Measurements from ENCODE around the gene OR4N2. TPM values are rescaled to one million over a fixed set of nuclear protein-coding genes. Genes with fewer than 3 reads are reported as not detected.
"Not testable (repeated sequence)": the region's sequence is repeated elsewhere in the genome, so short reads cannot be mapped to it uniquely, and the experiment has no call there.

The OR4N2 gene
- total and polyA plus RNA-seq, 11 donors = 0.09 TPM; not detected in 10

- Histone ChIP-seq H3K4me1 (no peaks in the 10 kb centered on the region), H3K4me3 (no peak overlapping the region), H3K27me3 (no peaks in the 10 kb centered on the region), H3K9me3 (peaks cover 0 to 45% (median 9%) of the 10 kb centered on the region in 12 donors), H3K27ac (no peak overlapping the region), H3K36me3 (no peaks in the 10 kb centered on the region)
- intact Hi-C loops (cut with DNase I) = no loop called here
- no peak for ATAC-seq
- TF ChIP-seq POLR2A (IDR thresholded peaks at IDR 0.05) (no peak), CTCF (IDR thresholded peaks at IDR 0.05) (no peak)
- no peak for DNase-seq
Observed at GRCh38 chr14:19838433-19838832, 34.9 kb downstream of the OR4N2 start.

- Histone ChIP-seq H3K4me3 (no peak overlapping the region), H3K27me3 (no peaks in the 10 kb centered on the region), H3K36me3 (no peaks in the 10 kb centered on the region), H3K9me3 (peaks cover 0 to 20% (median 0%) of the 10 kb centered on the region in 12 donors), H3K4me1 (no peaks in the 10 kb centered on the region), H3K27ac (no peak overlapping the region)
- no peak for DNase-seq
- TF ChIP-seq POLR2A (IDR thresholded peaks at IDR 0.05) (no peak), CTCF (IDR thresholded peaks at IDR 0.05) (no peak)
- intact Hi-C loops (cut with DNase I) = no loop called here
- no peak for ATAC-seq
Observed at GRCh38 chr14:19851365-19851764, 47.8 kb downstream of the OR4N2 start.

GRCh38 chr14:19866061-19866669 lies 62.6 kb downstream of the OR4N2 start:
- H3K4me1 ChIP-seq; intact Hi-C loops (cut with DNase I): not testable (repeated sequence)

GRCh38 chr14:19873178-19873577 lies 69.6 kb downstream of the OR4N2 start:
- no peaks in the 10 kb centered on the region for H3K36me3 ChIP-seq
- no peak overlapping the region for H3K4me3 ChIP-seq
- TF ChIP-seq CTCF (IDR thresholded peaks at IDR 0.05) (no peak), POLR2A (IDR thresholded peaks at IDR 0.05) (no peak)
- DNase-seq (no peak), ATAC-seq (no peak)
- H3K27ac ChIP-seq = no peak overlapping the region
- H3K27me3 ChIP-seq = no peaks in the 10 kb centered on the region
- H3K9me3 ChIP-seq = peaks cover 0 to 7% (median 0%) of the 10 kb centered on the region in 12 donors
- WGBS, 4 donors = 18 to 29% (median 22%) methylated on average over 6 of the region's 6 CpGs
- intact Hi-C loops (cut with DNase I) = no loop called here
- H3K4me1 ChIP-seq = no peaks in the 10 kb centered on the region

More at GRCh38 chr14:19866061-19866669, 62.6 kb downstream of the OR4N2 start:
- not testable (repeated sequence) for H3K9me3 ChIP-seq, H3K4me3 ChIP-seq, H3K27me3 ChIP-seq, H3K27ac ChIP-seq, H3K36me3 ChIP-seq, ATAC-seq
- WGBS, 4 donors = 88 to 93% (median 91%) methylated on average over 35 to 39 of the region's 39 CpGs
- peak in 2 of 5 donors; percentile 17 to 59 for DNase-seq

GRCh38 chr14:19874842-19875241 lies 71.3 kb downstream of the OR4N2 start, which contains the start of gene OR4K2:
Gene OR4K2, plus strand, starts transcription at chr14:19875142. Its CDS starts 1,126 bp downstream, at chr14:19876268.
- H3K9me3 ChIP-seq = peaks cover 0 to 13% (median 0%) of the 10 kb centered on the region in 12 donors
- no peaks in the 10 kb centered on the region for H3K36me3 ChIP-seq
- DNase-seq (no peak), ATAC-seq (no peak)
- TF ChIP-seq POLR2A (IDR thresholded peaks at IDR 0.05) = no peak
- no peak for TF ChIP-seq CTCF (IDR thresholded peaks at IDR 0.05)
- no peak within 1 kb of the TSS for H3K4me3 ChIP-seq
- H3K4me1 ChIP-seq = no peaks in the 10 kb centered on the region
- H3K27me3 ChIP-seq = no peaks in the 10 kb centered on the region
- WGBS, 4 donors = 43 to 57% (median 49%) methylated on average over 2 of the region's 2 CpGs
- no peak within 1 kb of the TSS for H3K27ac ChIP-seq
- intact Hi-C loops (cut with DNase I) = no loop called here

Measured in heart left ventricle (tissue), 16 donors.